ENCODE data around the gene VN1R5. TPM values are rescaled to one million over a fixed set of nuclear protein-coding genes. Genes with fewer than 3 reads are reported as not detected.
A peak's percentile ranks its signal among the peaks of the same experiment; 100 is the strongest.
"Not testable (repeated sequence)": the region's sequence is repeated elsewhere in the genome, so short reads cannot be mapped to it uniquely, and the experiment has no call there.

Gene VN1R5
- not detected for polyA plus RNA-seq

DNA sequence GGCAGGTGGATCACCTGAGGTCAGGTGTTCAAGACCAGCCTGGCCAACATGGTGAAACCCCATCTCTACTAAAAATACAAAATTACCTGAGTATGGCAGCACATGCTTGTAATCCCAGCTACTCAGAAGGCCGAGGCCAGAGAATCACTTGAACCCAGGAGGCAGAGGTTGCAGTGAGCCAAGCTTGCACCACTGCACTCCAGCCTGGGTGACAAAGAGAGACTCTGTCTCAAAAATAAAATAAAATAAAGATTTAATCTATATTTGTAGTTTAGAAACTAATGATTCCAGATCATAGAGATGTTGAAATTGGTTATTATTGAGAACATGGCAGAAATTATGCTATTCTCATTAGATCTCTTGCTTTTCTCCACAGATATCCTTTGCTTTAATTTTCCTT, at the start of gene VN1R5:
VN1R5 (plus strand) TSS at position 301 of the 400 bp plus-strand sequence.
- not testable (repeated sequence) for H3K36me3 Mint-ChIP-seq, H3K27me3 Mint-ChIP-seq, H3K27ac Mint-ChIP-seq, H3K4me1 Mint-ChIP-seq, H3K4me3 Mint-ChIP-seq
- peaks cover 1 to 10% (median 8%) of the 10 kb centered on the region in 3 donors for H3K9me3 Mint-ChIP-seq

GRCh38 chr1:247209396-247209795, 46.5 kb upstream of the VN1R5 start:
- Mint-ChIP-seq H3K27me3 (no peaks in the 10 kb centered on the region), H3K4me1 (peaks cover 43 to 54% (median 52%) of the 10 kb centered on the region in 3 donors), H3K9me3 (no peaks in the 10 kb centered on the region), H3K27ac (peak overlapping the region; percentile 94 to 98 (median 97)), H3K4me3 (peak overlapping the region; percentile 96 to 100 (median 98)), H3K36me3 (peaks cover 6% of the 10 kb centered on the region)

GRCh38 chr1:247210062-247210375, 45.9 kb upstream of the VN1R5 start:
- no peaks in the 10 kb centered on the region for H3K27me3 Mint-ChIP-seq
- H3K27ac Mint-ChIP-seq = peak overlapping the region; percentile 94 to 98 (median 97)
- H3K4me3 Mint-ChIP-seq = peak overlapping the region; percentile 96 to 100 (median 98)
- H3K4me1 Mint-ChIP-seq = peaks cover 43 to 56% (median 51%) of the 10 kb centered on the region in 3 donors
- peaks cover 6% of the 10 kb centered on the region for H3K36me3 Mint-ChIP-seq
- H3K9me3 Mint-ChIP-seq = no peaks in the 10 kb centered on the region

DNA sequence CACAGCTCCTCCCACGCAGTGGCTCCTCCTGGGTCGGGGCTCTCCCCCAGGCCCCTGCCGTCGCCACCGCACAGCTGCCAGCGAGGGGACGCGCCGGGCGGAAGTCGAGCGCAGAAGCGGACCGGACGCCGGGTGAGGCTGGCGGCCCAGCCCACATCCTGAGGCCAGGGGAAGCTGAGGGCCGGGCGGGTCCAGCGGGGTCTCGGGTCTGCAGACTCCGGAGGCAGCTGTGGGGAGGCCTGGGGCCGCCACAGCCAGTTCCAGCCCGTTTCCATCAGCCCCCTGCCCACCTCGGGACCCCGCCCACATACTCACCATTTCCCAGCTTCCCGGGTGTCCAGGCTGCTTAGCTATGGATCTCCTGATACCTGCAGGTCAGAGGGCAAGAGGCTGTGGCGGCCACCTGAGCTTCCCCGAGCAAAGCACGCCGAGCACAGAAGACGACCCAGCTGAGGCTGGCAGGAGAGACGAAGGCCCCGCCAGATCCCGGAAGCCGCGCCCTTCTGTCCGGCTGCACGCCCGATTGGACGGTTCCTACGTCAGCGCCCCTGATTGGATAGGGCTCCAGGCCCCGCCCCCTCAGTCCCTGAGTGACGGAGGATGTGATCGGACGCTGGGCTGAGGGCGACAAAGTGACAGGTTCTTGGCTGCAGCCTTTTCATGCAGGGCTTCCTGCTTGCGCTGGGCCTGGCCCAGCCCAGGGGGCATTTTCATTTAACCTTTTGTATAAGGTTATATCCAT, 45.3 kb upstream of the VN1R5 start:
- Mint-ChIP-seq H3K27me3 (no peaks in the 10 kb centered on the region), H3K27ac (peak overlapping the region; percentile 95 to 98 (median 97)), H3K4me3 (peak overlapping the region; percentile 96 to 100 (median 98)), H3K36me3 (peaks cover 5% of the 10 kb centered on the region), H3K9me3 (no peaks in the 10 kb centered on the region), H3K4me1 (peaks cover 43 to 55% (median 49%) of the 10 kb centered on the region in 3 donors)

DNA sequence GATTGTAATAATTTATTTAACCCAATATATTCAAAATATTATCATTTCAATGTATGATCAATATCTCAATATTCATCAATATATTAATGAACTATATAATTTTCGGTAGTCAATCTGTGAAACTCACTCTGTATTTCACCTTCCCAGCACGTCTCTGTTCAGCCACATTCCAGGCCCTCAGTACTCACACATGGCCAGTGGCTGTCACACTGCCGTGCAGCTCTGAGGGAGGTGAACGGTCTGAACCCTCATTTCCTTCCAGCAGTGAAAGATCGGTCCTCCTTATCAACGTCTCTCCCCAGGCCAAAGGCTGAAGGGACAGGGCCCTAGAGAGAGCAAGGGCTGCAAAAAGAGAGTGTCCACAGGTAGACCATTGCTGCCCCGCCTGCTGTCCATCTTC, 44.5 kb upstream of the VN1R5 start:
- Mint-ChIP-seq H3K27me3 (no peaks in the 10 kb centered on the region), H3K36me3 (peaks cover under 1% of the 10 kb centered on the region), H3K9me3 (no peaks in the 10 kb centered on the region), H3K27ac (peak overlapping the region; percentile 87 to 97 (median 94)), H3K4me1 (peaks cover 42 to 51% (median 48%) of the 10 kb centered on the region in 3 donors), H3K4me3 (peak overlapping the region; percentile 8 to 88 (median 69))

GRCh38 chr1:247212012-247212411, 43.9 kb upstream of the VN1R5 start:
- H3K4me3 Mint-ChIP-seq = peak overlapping the region; percentile 79 to 89 (median 87)

GRCh38 chr1:247212627-247213617, 43.0 kb upstream of the VN1R5 start:
- H3K27me3 Mint-ChIP-seq = no peaks in the 10 kb centered on the region
- H3K36me3 Mint-ChIP-seq = no peaks in the 10 kb centered on the region
- H3K4me3 Mint-ChIP-seq = peak overlapping the region in 2 of 4 donors; percentile 86 to 88
- H3K27ac Mint-ChIP-seq = peak overlapping the region; percentile 87 to 97 (median 94)
- no peaks in the 10 kb centered on the region for H3K9me3 Mint-ChIP-seq
- peaks cover 33 to 49% (median 41%) of the 10 kb centered on the region in 3 donors for H3K4me1 Mint-ChIP-seq

More at GRCh38 chr1:247212012-247212411, 43.9 kb upstream of the VN1R5 start:
- Mint-ChIP-seq H3K27me3 (no peaks in the 10 kb centered on the region), H3K4me1 (peaks cover 39 to 54% (median 50%) of the 10 kb centered on the region in 3 donors), H3K27ac (peak overlapping the region; percentile 87 to 97 (median 94)), H3K9me3 (no peaks in the 10 kb centered on the region), H3K36me3 (no peaks in the 10 kb centered on the region)

GRCh38 chr1:247216261-247216660, 39.6 kb upstream of the VN1R5 start:
- no peaks in the 10 kb centered on the region for H3K27me3 Mint-ChIP-seq
- H3K4me1 Mint-ChIP-seq = peaks cover 15 to 35% (median 27%) of the 10 kb centered on the region in 3 donors
- H3K27ac Mint-ChIP-seq = peak overlapping the region in 1 of 3 donors; percentile 8
- H3K36me3 Mint-ChIP-seq = no peaks in the 10 kb centered on the region
- H3K4me3 Mint-ChIP-seq = peak overlapping the region in 2 of 4 donors; percentile 34 to 41
- H3K9me3 Mint-ChIP-seq = no peaks in the 10 kb centered on the region

DNA sequence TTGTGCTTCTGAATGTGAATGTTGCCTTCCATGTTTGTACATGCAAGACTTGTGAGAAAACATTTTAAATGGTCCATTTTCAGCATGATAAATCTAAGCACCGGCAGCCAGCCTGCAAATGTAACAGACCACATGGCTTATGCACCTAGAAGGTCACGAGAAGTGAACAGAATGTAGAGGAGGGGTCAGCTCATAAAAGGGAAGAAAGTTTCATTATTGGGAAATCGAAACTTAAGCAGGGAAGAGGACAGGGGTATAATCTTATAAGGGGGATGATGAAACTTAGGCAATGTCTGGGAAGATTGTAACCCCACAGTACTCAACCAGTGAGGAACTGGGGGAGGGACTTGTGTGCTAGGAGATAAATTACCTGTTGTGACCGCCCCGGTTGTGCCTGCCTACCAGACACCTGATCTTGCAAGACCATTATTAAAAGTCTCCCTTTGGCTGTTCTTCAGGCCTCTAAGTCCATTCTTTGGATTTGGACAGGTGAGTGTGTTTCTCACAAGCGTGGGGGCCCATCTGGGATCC, 37.7 kb upstream of the VN1R5 start:
- H3K36me3 Mint-ChIP-seq = no peaks in the 10 kb centered on the region
- H3K4me3 Mint-ChIP-seq = no peak overlapping the region
- no peak overlapping the region for H3K27ac Mint-ChIP-seq
- peaks cover 0 to 6% (median 2%) of the 10 kb centered on the region in 3 donors for H3K9me3 Mint-ChIP-seq
- peaks cover 8% of the 10 kb centered on the region for H3K27me3 Mint-ChIP-seq
- H3K4me1 Mint-ChIP-seq = peaks cover 1 to 23% (median 16%) of the 10 kb centered on the region in 3 donors

DNA sequence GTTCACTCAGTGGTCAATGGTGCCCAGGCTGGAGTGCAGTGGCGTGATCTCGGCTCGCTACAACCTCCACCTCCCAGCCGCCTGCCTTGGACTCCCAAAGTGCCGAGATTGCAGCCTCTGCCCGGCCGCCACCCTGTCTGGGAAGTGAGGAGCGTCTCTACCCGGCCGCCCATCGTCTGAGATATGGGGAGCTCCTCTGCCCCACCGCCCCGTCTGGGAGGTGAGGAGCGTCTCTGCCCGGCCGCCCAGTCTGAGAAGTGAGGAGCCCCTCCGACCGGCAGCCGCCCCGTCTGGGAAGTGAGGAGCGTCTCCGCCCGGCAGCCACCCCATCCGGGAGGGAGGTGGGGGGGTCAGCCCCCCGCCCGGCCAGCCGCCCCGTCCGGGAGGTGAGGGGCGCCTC, 35.6 kb upstream of the VN1R5 start:
- Mint-ChIP-seq H3K9me3 (peaks cover 7 to 16% (median 12%) of the 10 kb centered on the region in 3 donors), H3K4me1 (peaks cover 0 to 19% (median 13%) of the 10 kb centered on the region in 3 donors)
- not testable (repeated sequence) for H3K36me3 Mint-ChIP-seq, H3K27me3 Mint-ChIP-seq, H3K4me3 Mint-ChIP-seq, H3K27ac Mint-ChIP-seq

- peaks cover 12% of the 10 kb centered on the region for H3K27me3 Mint-ChIP-seq
- H3K9me3 Mint-ChIP-seq = peaks cover 7 to 19% (median 16%) of the 10 kb centered on the region in 3 donors
- H3K4me1 Mint-ChIP-seq = peaks cover 0 to 10% (median 5%) of the 10 kb centered on the region in 3 donors
- H3K4me3 Mint-ChIP-seq = peak overlapping the region in 2 of 4 donors; percentile 6 to 43
- H3K27ac Mint-ChIP-seq = no peak overlapping the region
- H3K36me3 Mint-ChIP-seq = peaks cover 8% of the 10 kb centered on the region
These were observed 33.0 kb upstream of the VN1R5 start for GRCh38 chr1:247222840-247223239.

GRCh38 chr1:247224822-247225221, 31.1 kb upstream of the VN1R5 start:
- peaks cover 0 to 8% (median 5%) of the 10 kb centered on the region in 3 donors for H3K4me1 Mint-ChIP-seq
- no peak overlapping the region for H3K27ac Mint-ChIP-seq
- peaks cover 12% of the 10 kb centered on the region for H3K27me3 Mint-ChIP-seq
- H3K4me3 Mint-ChIP-seq = peak overlapping the region in 1 of 4 donors; percentile 38
- H3K36me3 Mint-ChIP-seq = peaks cover 8% of the 10 kb centered on the region
- H3K9me3 Mint-ChIP-seq = peaks cover 7 to 36% (median 33%) of the 10 kb centered on the region in 3 donors

GRCh38 chr1:247228133-247228532, 27.7 kb upstream of the VN1R5 start:
- Mint-ChIP-seq H3K4me1 (peaks cover 0 to 1% (median 0%) of the 10 kb centered on the region in 3 donors), H3K4me3 (no peak overlapping the region), H3K27ac (no peak overlapping the region), H3K27me3 (peaks cover 13% of the 10 kb centered on the region), H3K9me3 (peaks cover 6 to 38% (median 27%) of the 10 kb centered on the region in 3 donors), H3K36me3 (peaks cover 8% of the 10 kb centered on the region)

DNA sequence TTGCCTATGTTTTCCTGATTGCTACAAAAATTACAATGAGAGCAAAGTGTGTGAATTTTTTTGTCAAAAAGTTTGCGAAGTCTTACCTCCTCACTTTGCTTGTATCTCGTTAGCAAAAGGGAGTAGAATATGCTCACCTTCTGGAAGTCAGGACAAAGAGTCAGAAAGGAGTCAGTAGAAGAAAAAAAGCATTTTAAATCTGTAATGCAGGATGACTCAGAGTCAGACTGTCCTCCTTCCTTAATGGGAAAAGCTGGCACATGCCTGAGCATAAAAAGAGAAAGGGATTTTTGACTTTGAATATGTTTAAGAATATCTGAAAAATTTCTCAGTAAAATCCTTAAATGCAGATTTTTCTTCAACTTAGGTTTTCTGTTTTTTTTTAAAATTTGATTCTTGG, 14.2 kb upstream of the VN1R5 start:
- no peak overlapping the region for H3K27ac Mint-ChIP-seq
- no peaks in the 10 kb centered on the region for H3K36me3 Mint-ChIP-seq
- H3K9me3 Mint-ChIP-seq = peaks cover 5 to 18% (median 12%) of the 10 kb centered on the region in 3 donors
- no peak overlapping the region for H3K4me3 Mint-ChIP-seq
- H3K4me1 Mint-ChIP-seq = no peaks in the 10 kb centered on the region
- H3K27me3 Mint-ChIP-seq = no peaks in the 10 kb centered on the region
